HG03095 (cell line): ENCODE data around the gene ILDR1.
"Not testable (repeated sequence)": the region's sequence is repeated elsewhere in the genome, so short reads cannot be mapped to it uniquely, and the experiment has no call there.

ENCODE experiments used
- ATAC-seq: cut with Tn5 transposase; IDR thresholded peaks from one replicate; pipeline ENCODE4 v1.9.1; 2021; ENCODE audit warnings: moderate library complexity; ENCODE audit not compliant: unreplicated experiment

ILDR1 gene

DNA sequence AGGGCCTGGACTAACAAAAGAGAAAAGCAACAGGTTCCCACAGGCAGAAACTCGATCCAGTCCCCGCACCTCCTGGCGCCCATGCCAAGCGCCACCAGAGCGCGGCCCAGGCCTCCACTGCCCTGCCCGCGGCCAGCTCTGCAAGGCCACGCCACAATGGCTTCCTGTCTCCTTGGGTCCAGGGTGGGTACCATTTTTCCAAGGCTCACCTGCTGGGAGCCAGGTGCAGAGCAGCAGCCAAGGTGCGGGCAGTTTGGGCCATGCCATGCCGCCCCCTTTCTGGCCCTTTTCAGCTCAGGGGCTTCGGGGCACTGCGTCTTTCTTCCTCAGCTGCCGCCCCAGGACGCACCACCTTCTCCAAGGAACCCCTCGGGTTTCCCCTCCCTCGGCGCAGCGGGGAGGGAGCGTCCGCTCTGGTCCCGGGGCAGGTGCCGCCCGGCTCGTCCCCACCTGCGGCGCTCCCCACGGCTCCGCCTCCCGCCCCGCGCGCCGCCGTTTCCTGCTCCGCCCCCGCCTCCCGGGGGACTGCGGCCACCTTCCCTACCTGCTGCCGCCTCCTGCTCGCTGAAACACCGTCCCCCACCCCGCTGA is at the start of gene ILDR1:
TSS of gene ILDR1 (minus strand) at position 437 of the 591 bp plus-strand sequence. CDS start at position 267, 170 bp downstream.
- ATAC-seq = no peak

DNA sequence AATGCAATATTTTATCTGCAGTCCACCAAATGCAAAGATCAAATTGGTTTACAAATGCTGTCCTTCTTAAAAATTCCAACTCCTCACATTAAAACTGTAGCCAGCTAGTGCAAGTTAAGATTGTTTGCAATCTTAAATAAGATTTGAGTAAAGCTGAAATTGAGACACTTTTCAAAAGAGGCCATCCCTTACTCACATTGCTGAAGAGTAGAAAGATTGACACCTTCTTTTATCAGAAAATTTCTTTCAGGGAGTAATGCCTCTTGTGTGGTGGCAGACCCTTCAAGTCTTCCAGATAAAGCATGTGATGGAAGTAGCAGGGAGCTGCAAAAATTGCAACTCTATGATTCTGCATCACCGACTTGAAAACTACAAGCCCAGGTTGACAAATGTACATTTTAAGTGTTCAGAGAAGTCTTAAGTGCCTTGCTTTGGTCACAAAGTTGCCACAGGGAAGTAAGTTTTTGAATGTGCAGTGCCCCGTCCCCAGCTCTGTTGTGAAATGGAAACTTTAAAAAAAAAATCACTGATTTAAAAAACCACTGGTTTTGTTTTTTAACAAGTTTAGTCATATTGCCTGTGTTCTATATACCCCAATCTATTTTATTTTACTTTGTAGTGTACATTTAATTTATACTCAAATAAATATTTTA is 45.7 kb upstream of the ILDR1 start:
- ATAC-seq = no peak

DNA sequence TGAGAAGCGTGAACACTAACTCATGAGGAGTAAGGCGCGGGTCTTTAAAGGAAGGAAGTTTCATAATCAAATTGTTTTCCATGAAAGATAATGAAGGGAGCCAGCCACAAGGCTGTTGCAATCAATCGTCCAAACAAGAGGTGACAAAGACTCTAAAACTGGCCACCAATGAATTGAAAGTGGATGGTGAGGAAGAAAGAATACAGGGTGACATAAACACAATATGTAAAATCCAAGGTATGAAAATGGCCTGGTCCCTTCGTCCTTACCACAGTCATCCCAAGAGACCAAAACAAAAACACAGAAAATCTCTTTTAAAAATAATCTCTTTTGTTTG is 45.1 kb upstream of the ILDR1 start:
- ATAC-seq = no peak

DNA sequence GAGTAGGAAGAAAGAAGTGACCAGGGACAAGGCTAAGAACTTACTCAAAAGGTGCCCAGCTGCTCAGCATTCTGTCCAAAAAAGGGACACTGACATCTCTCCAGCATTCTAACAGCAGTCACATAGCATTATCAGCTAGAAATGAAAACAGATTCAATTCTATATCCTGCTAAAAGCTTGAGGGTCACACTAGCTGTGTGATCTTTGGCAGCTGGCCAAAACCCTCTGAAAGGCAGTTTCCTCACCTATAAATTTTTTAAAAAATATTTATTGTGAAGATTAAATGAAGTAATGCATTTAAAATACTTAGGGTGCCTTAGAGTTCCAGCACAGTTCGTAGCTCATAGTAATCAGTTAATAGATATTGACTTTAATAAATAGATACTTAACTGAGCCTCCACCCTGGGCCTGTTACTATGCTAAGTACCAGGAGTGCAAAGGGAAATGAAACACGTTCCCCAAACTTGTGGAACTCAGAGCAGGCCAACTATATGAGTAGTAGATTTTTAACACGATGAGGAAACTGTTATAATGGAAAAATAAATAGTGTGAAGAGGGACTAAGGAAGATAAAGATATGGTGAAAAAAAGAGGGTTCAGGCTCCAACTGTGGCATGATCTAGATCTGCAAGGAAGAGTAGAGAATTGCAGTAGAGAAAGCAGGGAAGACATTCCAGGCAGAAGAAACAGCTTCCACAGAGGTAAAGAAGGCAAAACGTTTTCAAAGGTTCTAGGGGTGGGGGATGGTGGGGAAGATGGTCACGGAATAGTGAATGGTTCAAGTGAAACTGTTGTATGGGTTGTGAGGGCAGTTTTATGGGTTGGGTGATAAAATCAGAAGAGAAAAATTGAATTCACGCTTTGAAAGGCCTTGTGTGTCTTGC is 44.5 kb upstream of the ILDR1 start:
- no peak for ATAC-seq

DNA sequence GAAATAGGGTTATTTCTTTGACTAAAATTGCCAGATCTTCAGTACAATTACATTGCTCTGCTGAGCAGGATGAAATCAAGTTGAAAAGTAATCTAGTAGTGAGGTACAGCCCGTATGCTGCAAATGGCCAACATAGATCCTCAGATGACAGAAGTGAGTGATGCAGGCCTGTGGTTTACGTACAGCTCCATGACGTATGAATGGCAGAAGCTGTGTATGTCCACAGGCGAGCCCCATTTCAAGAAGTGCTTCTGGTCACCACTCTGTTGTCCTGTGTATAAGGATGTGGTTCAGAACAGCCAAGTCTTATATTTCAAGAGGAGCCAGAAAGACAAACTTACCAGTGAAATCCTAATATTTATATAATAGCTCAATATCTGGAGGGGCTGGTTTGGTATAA is 42.3 kb upstream of the ILDR1 start:
- no peak for ATAC-seq

DNA sequence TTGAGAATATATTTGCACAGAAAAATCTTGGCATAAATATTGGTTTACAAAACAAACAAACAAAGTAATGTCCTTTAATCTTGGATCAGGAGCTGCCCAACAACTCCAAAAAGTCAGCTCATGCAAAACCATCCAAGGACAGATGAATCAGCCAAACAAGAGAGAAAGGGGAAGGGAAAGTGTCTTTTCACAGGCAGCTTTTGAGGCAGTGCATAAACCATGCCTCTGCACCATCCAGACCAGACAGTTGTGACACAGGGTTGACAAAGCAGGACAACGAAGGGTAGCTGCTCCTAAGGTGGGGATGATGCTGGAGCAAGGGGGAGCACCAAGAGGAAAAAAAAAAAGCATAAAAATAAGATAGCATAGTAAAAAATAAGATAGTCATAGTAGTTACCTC is 41.9 kb upstream of the ILDR1 start:
- peak; percentile 41 for ATAC-seq

DNA sequence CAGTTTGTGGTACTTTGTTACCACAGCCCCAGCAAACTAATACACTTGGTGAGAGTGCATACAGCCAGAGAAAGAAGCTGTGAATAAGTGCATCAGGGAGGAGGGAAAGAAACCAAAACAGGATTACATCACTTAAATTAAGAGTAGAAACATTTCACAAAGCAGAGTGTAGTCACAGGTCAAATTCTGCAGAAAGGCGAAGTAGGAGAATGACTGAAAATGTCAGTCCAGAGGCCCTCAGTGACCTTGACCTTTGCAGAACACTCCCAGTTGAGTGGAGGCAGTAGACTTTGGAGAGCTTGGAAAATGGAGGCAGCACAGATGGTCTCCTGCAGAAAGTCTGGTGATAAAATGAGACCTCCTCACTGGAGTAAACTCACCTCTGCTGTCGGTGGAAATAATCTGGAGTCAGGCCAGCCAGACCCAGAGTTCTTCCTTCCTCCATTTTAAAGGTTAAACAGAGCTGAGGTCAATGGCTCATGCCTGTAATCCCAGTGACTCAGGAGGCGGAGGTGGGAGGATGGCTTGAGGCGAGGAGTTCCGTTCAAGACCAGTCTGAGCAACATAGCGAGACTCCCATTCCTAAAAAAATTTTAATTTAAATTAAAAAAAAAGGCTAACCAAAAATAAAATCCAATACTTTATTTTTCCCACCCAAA is 38.1 kb upstream of the ILDR1 start:
- no peak for ATAC-seq

DNA sequence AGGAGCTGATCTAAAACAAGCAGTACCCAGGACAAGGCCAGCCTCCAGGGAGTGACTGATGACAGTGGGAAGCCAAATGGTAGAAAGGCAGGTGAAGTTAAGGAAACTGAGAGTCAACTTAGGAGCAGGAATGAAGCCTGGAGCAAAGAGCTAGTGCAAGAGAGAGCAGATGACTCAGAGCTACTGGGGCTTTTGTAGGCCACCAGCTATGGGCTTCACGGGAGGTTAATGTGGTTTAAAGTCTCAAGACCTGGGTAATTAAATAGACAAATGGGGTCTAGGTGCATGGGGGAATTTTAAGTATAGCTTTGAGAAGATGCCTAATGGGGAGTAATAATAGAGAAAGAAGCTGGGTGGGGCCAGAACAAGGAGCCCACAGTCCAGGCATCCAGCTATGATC is 36.2 kb upstream of the ILDR1 start:
- ATAC-seq = no peak

DNA sequence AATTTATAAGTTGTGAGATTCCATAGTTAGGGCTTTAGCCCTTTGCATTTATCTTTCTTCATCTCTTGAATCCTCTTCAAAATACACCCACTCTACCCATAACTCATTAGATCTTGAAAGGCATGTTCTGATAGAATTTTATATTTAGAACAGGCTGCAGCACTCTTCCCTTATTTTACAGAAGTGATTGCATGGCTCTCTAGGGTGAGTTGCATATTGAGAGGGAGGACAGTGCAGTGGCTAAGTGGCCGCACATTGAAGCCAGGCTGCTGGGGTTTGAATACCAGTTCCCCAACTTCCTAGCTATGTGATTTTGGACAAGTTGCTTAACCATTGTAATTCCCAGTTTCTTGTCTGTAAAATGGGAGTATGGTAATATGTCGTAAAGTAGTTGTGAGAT is 35.6 kb upstream of the ILDR1 start:
- ATAC-seq = no peak

DNA sequence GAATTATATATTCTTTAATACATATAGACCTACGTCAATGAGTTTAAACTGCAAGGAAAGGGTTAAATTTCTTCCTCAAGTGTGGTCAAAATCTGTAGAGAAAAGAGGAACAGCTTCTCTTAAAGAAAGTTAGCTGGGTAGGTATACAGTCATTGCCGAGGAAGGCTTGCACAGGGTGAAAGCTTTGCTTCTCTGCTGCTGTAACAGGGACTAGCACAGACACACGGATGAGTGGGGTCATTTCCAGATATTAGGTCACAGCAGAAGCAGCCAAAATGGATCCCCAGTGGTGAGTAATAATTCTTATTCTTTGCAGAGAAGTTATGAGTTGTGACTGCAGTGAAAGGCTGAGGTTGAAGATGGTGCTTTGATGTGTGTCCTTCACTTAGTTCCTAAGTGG is 33.2 kb upstream of the ILDR1 start, which contains the start of gene CD86:
TSS of gene CD86 (plus strand) at position 148 of the 400 bp plus-strand sequence. CDS start at position 276, 128 bp downstream.
- ATAC-seq = peak; percentile 93

DNA sequence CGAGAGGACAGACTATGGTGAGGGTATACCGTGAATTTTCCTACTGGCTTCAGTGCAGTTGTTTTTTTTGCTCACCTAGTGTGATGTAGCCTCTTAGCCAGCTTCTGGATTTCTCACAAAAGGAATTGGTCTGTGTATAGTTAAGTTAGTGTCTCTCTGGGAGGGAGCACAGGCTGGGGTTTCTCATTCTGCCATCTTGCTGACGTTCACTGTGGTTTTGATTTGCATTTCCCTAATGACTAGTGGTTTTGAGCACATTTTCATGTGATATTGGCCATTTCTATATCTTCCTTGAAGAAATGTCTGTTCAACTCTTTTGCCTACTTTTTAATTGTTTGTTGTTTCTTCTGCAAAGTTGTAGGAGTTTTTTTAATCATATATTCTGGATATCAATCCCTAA is 30.9 kb upstream of the ILDR1 start:
- no peak for ATAC-seq

DNA sequence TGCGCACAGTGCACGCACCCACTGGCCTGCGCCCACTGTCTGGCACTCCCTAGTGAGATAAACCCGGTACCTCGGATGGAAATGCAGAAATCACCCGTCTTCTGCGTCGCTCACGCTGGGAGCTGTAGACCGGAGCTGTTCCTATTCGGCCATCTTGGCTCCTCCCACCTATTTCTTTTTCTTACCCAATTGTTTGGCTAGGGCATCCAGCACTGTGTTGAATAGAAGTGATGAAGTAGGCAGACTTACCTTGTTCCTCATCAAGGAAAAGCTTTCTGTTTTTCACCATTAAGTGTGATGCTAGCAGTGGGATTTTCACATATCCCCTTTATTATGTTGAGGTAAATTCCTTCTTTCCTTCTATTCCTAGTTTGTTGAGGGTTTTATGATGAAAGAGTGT is 25.7 kb upstream of the ILDR1 start:
- ATAC-seq = not testable (repeated sequence)

DNA sequence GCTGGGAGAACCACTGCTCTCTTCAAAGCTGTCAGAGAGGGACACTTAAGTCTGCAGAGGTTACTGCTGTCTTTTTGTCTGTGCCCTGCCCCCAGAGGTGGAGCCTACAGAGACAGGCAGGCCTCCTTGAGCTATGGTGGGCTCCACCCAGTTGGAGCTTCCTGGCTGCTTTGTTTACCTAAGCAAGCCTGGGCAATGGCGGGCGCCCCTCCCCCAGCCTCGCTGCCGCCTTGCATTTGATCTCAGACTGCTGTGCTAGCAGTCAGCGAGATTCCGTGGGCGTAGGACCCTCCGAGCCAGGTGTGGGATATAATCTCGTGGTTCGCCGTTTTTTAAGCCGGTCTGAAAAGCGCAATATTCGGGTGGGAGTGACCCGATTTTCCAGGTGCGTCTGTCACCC is 25.2 kb upstream of the ILDR1 start:
- ATAC-seq = not testable (repeated sequence)

DNA sequence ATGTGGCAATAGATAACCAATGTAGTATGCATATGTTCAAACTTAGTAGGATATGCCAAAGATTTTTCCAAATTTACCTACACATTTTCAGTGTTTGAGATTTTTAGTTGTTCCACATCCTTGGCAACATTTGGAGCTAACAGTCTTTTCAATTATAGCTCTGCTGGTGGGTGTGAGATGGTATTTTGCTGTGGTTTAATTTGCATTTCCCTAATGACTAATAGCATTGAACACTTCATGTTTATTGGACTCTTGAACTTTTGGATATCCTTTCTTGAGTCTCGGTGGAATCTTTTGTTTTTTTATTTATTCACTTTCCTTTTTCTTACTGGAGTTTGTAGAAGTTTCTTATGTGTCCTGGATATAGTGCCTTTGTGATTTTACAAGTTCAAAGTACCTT is 11.0 kb upstream of the ILDR1 start:
- ATAC-seq = no peak

DNA sequence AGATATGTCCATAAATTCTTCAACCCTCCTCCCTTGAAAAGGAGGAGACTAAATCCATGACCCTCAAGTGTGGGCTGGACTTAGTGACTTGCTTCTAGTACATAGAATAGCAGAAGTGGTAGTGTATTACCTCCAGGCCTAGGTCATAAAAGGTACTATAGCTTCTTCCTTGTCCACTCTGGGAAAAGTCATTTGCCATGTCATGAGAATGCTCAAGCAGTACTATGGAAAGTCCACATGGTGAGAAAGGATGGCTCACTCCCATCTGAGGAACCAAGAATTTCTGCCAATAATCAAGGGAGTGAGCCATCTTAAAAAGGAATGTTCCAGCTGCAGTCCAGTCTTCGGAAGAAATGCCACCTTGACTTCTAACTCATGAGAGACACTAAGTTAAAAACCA is 10.5 kb upstream of the ILDR1 start:
- ATAC-seq = no peak

DNA sequence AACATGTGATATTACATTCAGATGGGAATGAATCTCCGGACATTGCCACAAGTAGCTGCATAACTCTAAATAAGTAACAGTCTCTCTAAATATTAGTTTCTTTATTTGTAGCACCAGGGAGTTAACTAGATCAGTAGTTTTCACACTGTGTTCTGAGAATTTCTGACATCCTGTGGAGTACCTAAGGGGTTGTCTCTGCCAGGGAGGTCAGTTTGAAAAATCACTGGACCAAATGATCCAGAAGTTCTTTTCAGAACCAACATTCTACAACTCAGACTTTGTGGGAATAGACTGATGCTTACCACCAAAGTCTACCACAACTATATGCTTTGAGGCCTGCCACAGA is 9.0 kb upstream of the ILDR1 start:
- peak; percentile 42 for ATAC-seq

DNA sequence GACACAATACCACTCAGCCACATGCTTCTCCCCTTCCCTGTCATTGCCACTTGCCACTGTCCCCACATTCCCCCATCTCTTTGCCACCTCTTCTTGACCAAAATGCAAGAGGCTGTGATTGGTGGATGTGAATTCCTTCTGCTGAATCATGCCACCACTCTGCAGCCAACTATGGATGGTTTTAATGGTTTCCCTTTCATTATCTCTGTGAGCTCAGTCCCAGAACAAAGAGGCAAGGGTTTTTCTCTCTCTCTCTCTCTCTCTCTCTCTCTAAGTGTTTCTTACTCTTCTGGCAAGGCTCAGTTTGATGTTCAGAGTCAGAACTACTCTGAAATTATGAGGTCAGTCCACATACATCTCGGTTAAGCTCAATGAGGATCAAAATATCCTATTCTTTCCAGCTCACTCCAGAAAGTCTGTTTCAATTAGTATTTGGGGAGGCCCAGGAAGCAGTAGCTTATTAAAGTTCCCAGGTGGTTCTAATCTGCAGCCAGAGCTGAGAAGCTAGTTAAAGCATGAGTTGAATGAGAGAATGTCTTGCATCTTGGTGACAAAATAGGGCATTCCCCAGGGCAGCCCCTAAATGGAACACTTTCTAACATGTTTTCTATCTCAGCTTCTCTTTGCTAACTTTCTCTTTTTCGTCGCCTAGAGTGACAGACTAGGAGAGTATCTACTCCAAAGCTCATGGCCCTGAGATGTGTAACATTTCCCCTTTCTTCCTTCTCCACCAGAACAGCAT is 8.5 kb upstream of the ILDR1 start:
- peak; percentile 53 for ATAC-seq

DNA sequence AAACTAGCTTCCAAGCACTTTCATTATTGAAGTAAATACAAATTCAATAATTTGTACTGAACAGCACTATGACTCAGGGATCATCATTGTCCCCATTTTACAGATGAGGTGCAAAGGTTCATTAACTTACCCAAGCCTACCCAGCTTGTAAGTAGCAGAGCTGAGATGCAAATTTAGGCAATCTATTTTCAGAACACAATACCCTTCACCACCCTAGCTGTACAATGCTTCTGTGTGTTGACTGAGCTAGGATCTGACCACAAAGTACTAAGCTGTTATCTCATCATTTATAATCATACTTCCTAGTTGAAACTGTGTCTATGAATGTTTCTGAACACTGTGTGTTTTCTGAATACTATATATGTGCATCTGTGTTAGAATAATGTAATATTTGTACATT is 3.2 kb upstream of the ILDR1 start:
- ATAC-seq = peak; percentile 77

DNA sequence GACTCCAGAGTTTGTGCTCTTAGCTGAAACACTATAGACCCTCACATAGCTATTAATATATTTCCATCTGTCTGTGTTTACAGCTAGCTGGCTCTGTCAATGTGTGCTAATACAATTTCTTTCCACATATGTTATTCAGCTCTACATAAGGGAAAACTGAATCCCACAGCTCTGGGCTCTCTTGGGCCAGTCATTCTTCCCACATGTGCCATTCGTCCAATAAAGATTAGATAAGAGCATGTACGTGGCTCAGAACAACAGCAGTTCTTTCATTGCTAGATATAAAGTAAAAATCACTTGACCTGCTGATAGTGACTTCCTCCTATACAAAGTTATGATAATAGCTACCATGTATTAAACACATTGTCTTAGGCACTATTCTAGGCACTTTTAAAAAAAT is 2.8 kb upstream of the ILDR1 start:
- ATAC-seq = no peak

DNA sequence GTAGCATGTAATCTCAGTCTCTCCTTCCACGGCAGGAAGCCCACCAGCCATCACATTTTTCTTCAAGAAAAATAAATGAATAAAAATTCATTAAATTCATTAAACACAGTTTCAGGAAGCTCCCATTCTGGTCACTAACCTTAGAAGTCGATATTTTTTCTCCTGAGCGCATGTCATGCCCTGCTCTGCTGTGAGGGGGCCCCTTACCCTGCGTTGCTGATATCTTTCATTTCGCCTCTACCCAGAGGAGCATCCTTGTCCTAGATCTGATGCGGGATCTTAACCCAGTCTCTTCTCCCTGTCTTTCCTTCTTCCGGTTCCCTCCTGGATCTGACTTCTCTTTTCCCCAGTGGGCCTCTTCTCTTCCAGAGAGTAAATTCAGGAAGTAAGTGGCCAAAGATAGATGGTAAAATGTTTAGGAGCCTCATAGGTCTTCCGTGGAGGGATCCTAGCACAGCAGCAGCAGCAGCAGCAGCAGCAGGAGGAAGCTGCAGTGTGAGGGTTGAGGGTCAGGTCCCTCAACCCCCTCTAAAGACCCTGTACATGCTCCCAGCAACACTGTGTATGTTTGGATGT is 1.4 kb upstream of the ILDR1 start:
- ATAC-seq = no peak

DNA sequence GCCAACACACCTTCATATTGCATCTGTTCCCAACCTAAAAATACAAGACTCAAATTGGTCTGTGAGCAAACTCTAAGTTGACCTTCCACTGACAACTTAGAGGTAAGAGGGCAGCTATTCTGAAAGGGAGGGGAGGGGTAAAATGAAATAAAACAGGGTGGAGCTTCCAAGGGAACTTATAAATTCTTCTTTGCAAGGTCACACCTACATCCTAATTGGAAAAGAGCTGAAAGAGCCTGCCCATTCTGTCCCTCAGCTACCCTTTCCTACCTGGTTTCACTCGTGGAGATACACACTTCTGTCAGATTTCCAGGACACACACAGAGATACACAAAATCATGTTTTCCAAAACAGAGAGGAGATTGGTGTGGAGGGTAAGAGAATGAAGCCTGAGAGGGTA is 1.0 kb downstream of the ILDR1 start:
- ATAC-seq = no peak
